Epithelial cell of prostate (primary cell): ENCODE results near the gene DMD.

Source experiments
- DNase-seq: peaks from one replicate; pipeline ENCODE4 v3.0.0-alpha.2; 2011; ENCODE audit warnings: low read depth, low spot score
- H3K27ac ChIP-seq: fragments of 450-650 bp; 2 replicates; pipeline ENCODE4 v1.5.1; 2017; ENCODE audit warnings: mild to moderate bottlenecking

The DMD gene

DNA sequence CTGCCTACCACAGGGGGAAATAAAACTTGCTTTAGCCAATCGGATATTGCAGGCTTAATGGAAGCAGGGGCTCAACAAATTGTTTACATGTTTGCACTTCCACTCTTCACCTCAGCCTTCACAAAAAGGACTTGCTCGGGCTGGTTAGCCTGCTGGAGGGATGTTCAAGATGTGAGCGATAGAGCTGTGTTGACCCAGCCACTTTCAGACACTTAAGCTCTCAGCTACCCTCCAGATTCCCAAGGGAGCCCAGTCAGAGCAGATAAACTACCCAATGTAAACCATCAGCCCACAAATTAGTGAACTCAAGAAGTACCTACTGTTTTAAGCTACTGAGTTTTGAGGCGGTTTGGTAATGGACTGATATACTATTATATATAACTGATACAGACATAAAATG lies 1631.1 kb downstream of the DMD start:
- peak overlapping the region; percentile 31 for H3K27ac ChIP-seq
- no peak for DNase-seq

DNA sequence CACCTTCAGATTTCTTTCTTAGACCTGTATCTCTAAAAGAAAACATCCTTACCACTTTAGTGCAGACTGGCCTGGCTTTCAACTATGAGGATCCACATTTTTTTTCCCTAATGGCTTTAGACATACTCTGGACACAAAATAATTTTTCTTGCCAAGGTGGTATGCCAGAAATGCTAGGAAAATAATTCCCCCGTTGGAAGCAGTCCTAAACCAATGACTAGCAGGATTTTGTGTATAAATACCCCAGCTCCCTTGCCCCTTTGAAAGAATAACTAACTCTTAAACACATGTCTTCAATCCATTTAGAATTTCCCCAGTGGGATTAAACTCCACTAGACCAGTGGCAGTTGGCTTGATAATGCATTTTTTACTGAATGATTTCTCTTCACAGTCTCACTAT lies 1639.0 kb downstream of the DMD start:
- no peak for DNase-seq
- H3K27ac ChIP-seq, result no peak overlapping the region

DNA sequence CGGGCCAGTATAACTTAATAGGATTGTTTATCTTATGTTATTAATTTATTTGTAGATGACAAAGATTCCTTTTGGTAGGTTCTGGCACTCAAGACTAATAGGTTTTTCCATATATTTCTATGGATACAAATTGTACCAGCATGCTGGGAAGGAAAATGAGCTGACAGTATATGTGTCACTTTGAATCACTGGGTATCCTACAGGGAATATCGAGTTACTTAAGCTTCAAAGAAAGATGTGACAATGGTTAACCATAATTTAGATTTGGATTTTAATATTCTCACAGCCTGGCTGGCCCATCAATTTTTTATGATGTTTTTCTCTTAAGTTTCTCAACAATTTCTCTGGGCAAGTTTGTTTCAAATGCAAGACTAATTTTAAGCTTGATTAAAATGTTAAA lies 1640.7 kb downstream of the DMD start:
- no peak for DNase-seq
- H3K27ac ChIP-seq, result no peak overlapping the region

DNA sequence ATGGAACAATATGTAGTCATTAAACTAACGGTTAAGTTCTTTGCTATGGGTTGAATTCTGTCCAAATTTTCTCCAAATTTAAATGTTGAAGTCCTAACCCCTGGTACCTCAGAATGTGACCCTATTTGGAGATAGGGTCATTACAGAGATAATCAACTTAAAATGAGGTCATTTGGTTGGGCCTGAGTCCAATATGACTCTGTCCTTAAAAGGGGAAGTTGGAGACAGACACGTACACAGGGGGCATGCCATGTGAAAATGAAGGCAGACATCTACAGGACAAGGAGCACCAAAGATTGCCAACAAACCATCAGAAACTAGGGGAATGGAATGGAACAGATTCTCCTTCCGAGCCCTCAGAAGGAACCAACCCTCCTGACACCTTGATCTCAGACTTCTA lies 1647.6 kb downstream of the DMD start:
- no peak overlapping the region for H3K27ac ChIP-seq
- DNase-seq, result no peak

DNA sequence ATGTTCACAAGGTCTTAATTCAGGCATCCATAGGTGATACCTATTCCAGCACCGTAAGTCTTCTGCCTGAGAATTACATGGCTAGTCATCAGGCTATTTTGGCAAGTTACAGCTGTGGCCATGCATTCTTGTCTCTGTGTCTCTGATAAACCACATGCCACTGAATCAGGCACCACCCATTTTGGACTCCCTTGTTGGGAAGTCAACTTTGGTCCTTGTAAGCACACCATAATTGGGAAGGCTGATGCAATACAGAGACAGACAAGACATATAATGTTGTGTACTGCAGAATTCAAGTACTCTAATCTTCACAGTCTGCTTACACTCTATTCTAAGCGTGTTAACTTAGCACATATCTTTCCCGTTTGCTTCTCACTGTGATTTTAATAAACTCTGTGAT lies 1655.8 kb downstream of the DMD start:
- H3K27ac ChIP-seq, result no peak overlapping the region
- DNase-seq, result no peak

DNA sequence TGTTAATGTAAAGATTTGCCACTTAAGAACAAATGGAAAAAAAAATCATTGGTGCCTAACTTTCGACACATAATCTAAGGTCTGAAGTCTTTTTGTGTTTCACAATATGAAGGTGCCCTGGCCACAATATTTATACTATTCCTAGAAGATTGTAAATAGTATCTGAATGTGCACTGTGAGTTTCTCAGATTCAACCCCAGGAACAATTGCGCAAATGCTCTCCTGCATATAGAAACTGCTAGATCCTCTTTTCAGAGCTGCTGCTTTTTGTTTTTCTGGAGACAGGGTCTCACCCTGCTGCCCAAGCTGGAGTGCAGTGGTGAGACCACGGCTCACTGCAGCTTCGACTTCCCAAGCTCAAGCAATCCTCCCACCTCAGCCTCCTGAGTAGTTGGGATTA lies 1659.4 kb downstream of the DMD start:
- DNase-seq, result no peak
- H3K27ac ChIP-seq, result no peak overlapping the region

DNA sequence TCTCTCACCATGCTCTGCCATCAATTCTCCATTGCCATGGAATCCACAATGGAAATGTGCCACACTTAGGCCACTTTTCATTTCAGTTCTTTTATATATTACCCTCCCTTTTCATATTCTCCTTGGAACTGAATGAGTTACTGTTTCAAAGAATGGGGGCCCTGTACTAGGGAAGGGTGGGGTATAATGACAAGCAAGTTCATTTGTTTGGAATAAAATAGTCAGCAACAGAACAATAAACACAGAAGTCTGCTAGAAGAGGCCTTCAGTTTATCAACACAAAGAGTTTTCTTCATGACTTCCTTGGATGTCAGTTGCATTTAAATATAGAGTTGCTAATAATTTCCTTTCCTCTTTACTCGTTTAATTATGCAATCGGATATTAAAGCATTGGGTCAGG lies 1661.2 kb downstream of the DMD start:
- DNase-seq, result no peak
- no peak overlapping the region for H3K27ac ChIP-seq

DNA sequence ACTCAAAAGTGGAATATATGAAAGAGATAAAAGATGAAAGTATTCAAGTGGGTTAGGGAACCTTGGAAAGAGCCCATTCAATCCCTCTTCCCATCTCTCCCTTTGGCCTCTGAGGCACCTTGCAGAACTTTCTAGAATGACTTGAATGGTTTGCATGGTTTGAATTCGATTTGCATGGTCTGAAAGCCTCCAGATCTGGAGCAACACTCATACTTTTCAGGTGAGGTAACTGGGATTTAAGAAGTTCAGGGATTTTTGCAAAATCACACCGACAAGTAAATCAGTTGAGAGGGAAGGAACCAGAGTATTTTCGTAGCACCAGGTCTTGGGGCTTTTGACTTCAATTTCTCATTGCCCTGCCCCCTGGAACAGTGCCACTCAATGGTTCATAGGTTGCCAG lies 1663.5 kb downstream of the DMD start:
- no peak for DNase-seq
- H3K27ac ChIP-seq, result no peak overlapping the region

DNA sequence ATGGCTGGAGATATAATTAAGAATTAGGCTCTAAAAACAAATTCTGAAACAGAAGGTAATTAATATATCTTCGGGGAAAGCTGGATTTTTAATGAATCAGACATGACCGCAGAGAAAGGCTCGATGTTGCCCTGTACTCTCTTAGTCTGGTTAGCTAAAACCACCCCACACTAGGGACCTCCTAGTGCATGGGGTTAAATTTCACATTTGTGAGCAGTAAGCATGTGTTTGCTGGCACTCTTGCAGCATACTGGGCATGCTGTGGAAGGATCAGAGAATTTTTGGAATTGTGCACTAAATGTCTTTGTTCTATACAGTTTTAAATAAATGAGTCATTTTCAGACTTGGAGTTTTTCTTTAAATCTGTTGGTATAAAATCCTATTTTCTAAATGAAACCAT lies 1663.9 kb downstream of the DMD start:
- no peak for DNase-seq
- no peak overlapping the region for H3K27ac ChIP-seq

DNA sequence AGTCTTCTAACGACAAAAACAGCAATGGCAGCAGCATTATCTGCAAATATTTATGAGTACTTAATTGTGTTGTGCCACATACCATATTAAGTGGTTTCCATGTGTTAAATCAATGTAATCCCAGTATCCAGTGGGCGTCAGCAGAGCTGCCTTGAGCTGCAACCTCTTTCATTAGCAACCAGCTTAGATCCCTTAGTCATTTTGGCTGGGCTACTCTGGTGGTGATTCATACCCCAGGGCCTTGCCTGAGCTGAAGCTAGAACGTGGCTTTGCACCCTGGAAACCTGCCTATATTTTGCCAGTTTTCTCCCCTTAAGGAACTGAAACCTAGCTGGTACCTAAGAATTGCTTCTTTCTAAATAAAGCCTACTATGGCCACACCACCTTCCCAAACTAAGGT lies 1665.2 kb downstream of the DMD start:
- peak; percentile 45 for DNase-seq
- H3K27ac ChIP-seq, result peak overlapping the region; percentile 79

DNA sequence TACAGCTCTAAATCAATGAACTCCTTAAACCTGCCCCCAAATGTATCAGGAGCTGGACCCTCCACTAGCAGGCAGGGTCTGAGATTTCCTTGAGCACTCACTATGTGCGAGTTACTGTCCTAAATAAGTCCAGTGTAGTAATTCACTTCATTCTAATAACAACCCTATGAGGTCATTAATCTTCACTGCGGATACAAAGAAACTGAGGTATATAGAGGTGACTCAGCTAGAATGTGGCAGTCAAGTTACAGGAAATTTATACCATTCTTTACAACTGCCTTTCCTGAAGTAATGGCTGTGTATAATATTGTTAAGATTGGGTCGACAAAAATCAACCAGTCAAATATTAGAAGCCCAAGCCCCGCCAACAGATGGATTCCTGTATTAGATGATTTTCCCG lies 1665.6 kb downstream of the DMD start:
- peak; percentile 10 for DNase-seq
- H3K27ac ChIP-seq, result peak overlapping the region; percentile 79

DNA sequence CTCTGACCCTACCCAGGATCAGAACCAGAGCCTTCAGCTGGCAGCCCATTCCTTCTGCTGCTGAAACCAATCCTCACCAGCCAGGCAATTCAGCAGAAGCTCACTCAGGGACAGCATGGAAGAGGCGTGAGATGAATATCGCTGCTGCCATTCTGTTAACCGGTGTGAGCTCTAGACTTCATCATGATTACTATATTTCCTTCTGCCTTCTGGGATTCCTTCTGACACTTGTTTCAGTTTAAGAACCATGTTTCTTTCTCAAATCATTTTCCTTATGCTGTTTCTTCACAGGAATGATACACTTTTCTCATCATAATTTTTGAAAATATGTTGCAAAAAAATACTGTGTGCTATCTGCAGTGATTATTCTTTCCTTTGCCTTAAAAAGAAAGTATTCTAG lies 1666.2 kb downstream of the DMD start:
- peak overlapping the region; percentile 79 for H3K27ac ChIP-seq
- no peak for DNase-seq

DNA sequence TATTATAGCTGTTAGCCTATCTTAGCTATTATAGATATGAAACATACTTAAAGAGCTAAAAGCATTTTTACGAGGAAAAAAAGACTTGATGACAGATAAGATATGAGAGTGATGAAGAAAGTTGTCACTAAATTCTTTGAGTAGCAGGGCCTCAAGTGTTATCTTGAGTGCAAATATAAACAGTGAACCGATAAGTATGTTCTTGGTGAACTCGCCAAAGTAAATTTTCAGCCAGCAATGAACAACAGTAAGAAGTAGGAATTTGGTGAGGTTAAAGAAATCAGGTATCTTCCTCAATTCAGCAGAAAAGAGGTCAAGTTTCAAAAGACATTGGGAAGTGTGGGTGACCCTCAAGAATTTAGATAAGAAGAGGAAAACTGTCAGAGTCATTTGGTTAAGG lies 1667.7 kb downstream of the DMD start:
- DNase-seq, result no peak
- no peak overlapping the region for H3K27ac ChIP-seq

DNA sequence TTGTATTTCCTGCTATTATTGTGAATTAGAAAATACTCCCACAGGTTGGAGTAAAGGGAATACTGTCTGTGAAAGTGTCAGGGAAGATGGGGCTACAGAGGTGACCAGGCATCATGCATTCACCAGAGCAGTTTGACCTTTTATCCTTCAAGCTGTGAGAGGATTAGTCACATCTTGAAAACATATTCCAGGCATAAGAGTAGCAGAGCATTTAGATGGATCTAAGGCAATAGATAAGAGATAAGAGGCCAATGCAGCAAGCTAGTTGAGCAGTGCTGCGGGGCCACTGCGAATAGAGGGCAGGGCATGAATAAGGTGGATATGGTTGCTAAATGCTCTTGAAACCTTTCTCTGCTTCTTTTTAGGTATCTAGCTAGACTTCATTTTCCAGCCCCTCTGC lies 1668.8 kb downstream of the DMD start:
- H3K27ac ChIP-seq, result no peak overlapping the region
- DNase-seq, result no peak

DNA sequence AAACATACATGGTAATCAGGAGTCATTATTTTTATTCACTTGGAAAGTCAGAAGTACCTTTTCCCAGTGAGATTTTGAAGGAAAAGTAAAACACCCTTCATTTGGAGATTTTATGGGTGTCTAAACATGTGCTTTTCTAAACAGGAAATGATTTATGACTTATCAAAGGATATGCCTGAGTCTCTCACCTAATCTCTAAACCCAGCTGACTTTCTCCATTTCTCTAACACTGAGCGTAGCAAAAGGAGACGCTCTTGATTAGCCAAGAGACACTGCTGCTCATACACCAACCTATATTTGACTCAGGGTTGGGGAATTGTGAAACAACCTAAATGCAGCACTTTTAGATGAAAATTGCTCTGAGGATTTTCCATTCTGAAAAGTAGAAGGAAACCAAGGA lies 1671.0 kb downstream of the DMD start:
- no peak for DNase-seq
- H3K27ac ChIP-seq, result no peak overlapping the region

DNA sequence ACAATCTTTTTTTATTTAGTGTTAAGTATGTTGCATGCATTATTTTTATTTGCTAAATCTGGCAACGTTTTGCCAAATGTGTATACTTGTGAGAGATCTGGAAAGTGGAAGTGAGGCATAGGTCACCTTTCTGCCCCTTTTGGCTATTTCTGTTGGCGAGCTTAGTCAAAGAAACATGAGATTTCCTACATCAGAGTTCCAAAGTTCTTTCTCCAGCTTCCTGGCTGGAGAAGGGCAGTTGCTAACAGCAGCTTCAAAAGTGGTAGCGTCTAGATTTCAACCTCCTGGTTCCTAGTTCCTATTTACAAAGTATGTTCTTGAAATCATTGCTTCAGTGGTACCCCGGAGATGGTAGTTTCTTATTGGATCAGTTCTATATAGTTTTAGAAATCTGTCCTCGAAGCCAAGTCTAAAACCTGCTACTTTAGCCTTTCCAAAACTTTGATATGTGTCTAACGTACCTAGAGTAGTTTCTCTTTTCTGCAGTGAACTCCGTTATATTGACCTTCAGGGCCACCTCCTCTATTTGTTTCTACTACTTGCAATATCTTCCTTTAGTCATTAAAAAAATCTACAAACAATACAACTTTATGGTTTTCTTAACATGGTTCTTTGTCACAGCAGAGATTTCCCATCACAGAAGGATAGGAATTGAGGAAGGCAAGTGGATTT lies 1683.8 kb downstream of the DMD start:
- no peak for DNase-seq
- no peak overlapping the region for H3K27ac ChIP-seq

DNA sequence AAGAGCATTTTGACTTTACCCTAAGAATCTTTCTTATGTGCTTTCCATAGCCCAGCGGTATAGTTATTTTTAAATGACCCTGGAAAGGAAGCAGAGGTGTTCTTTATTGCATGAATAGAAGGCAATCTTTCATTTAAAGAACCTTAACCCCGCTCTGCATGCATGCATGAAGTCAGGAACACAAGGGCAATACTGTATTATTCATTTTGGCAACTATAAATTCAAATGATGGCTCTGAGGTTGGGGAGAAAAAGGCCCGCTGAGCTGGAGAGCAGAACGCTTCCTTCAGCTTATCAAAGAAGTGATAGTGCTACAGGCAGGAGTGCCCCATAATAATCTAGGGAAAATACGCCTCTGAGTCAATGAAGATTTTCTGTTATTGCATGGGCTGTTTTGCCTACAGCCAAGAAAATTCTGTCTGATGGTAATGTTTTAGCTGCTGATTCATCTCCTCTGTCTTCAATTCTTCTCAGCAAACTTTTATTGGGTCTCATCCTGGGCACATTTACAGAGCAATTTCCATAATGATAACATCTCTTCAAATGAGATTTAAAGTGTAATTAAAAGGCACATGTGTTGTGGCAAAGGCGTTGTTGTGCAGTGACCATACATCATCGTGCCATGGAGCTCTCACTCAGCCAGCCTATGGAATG lies 1687.3 kb downstream of the DMD start:
- no peak for DNase-seq
- H3K27ac ChIP-seq, result no peak overlapping the region

DNA sequence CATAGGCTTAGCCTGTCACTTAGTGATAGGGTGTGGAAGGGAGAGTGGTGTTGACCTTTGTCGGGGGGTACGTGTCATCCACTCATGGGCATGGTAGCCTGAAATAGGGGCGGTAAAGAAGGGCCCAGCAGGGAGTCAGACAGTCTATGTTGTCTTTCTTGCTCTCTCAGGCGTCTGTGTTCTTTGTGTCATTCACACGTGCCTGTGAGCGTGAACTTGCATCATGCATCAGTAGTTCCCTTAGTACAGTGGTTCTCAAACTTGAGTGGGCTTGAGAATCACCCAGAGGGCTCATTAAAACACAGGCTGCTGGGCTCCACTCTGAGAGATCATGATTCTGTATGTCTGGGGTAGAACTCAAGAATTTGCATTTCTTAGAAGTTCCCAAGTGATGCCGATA lies 1688.6 kb downstream of the DMD start:
- no peak for DNase-seq
- H3K27ac ChIP-seq, result no peak overlapping the region

DNA sequence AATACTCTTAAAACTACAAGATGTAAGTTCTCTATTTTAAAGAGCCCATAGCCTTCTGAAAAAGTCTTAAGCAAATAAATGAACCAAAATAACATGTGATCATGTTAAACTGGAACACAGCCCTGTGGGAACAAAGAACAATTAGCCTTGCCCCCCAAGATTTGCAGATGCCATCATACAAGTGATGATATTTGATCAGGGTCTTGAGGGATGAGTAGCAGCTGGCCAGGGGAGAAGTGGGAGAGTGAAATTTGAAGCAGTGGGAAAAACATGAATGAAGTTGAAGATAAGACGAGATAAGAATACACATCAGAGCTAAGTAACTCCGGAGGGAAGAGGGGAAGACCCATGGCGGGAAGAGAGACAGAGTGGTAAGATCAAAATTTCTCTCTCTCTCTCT lies 1689.4 kb downstream of the DMD start:
- no peak overlapping the region for H3K27ac ChIP-seq
- no peak for DNase-seq

DNA sequence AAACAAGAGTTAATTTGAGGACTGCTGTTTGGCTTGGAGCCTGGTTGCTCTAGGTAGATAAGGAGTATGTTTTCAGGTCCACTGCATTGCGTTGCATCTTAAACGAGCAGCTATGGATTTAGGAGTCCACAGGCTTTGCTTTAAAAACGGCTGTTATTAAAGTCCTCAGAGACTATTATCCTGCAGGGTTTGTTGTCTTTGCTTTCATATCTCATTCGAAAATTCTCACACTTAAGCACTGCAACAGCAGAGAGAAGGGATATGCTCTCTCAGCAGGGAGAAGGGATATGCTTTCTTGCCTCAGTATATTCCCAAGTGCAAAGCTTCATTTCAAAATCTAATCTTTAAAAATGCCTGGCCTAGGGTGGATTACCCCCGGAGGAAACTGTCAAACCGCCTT lies 1694.8 kb downstream of the DMD start:
- DNase-seq, result no peak
- H3K27ac ChIP-seq, result no peak overlapping the region

DNA sequence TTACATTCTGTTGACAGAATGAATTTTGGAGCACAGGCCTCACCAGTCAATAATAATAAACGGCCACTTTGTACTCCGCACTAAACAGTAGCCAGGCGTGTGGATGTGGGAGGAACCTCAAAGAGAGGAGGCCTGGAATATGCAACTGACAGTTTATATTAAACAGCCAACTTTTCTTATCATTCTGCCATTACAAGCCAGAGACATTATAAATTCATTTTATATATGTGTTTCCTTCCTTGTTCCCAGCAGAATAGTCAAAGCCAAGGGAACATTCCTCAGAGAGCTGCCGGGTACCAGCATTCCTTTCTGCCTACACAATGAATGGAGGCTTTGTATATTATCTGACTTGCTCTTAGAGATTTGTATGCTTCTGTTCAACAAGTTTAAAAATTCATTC lies 1703.0 kb downstream of the DMD start:
- H3K27ac ChIP-seq, result no peak overlapping the region
- DNase-seq, result no peak

DNA sequence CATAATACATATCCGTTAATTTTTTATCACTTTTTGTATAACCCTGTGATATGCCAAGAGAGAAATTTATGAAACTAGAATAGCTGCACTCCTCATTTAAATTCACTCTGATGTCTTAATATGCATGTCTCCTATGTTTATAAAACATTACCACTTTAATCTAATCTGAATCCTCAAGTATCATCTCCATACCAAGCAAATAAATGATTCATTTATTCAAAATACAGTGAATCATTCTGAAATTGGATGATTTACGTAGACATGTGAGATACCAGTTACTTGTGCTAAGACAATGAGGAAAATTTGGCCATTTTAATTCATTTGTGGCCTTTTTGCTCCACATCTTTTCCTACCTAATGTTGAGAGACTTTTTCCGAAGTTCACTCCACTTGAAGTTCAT lies 1704.4 kb downstream of the DMD start:
- no peak for DNase-seq
- no peak overlapping the region for H3K27ac ChIP-seq
